Cardiac fibroblast (primary cell): ENCODE results near the gene BORCS5.

Source experiments
- DNase-seq, 2 donors: peaks; one replicate each; pipeline versions ENCODE4 v3.0.0 to v3.0.0-alpha.2; 2010; ENCODE audit warnings: low read depth in 2 of 2
- H3K4me3 ChIP-seq, 2 donors: replicated peaks in 1 of 2; 1 replicate in 1 of 2; 2 replicates in 1 of 2; pipeline ENCODE4 v1.5.1; 2011; ENCODE audit warnings: low read depth in 2 of 2, low read length in 2 of 2, mild to moderate bottlenecking in 2 of 2, moderate library complexity in 1 of 2
- CTCF ChIP-seq: IDR thresholded peaks from one replicate; pipeline ENCODE4 v1.5.1; 2011; ENCODE audit warnings: low read depth, mild to moderate bottlenecking, low read length, inconsistent platforms

Gene BORCS5

DNA sequence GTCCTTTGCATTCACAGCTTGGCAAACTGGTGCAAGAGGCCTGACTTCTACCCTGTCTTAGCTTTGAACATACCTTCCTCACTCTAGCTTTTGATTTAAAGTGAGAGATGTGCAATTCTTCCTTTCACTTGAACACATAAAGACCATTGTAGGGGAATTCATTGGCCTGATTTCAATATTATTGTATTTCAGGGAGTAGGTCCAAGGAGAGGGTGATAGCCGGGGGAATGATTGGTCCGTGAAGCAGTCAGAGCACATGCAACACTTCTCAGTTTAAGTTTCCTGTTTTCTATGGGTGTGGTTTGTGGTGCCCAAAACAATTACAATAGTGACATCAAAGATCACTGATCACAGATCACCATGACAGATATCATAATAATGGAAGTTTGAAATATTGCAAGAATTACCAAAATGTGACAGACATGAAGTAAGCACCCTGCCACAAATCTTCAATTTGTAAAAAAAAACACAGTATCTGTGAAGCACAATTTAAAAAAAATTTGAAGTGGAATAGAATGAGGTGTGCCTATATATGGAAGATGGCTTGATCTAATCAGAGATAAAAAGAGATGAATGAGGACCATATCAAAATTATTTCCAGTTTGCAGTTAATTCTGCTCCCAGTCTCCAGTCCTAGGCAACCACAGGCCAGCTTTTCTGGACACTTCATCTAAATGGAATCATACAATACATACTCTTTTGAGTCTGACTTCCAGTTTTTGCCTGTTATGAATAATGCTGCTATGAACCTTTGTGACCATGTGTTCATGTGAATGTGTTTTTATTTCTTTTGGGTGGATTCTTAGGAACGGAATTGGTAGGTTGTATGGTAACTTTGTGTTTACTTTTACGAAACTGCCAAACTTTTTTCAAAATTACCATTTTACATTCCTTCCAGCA, 23.2 kb downstream of the BORCS5 start:
- peak; percentile 32 to 40 for DNase-seq
- no peak for TF ChIP-seq CTCF
- H3K4me3 ChIP-seq: no peak overlapping the region

GRCh38 chr12:12380949-12381593, 24.2 kb downstream of the BORCS5 start:
- no peak for TF ChIP-seq CTCF
- H3K4me3 ChIP-seq: no peak overlapping the region
- DNase-seq: no peak

- DNase-seq: no peak
- H3K4me3 ChIP-seq: no peak overlapping the region
- no peak for TF ChIP-seq CTCF
Measured at GRCh38 chr12:12381982-12382381, 25.1 kb downstream of the BORCS5 start.

DNA sequence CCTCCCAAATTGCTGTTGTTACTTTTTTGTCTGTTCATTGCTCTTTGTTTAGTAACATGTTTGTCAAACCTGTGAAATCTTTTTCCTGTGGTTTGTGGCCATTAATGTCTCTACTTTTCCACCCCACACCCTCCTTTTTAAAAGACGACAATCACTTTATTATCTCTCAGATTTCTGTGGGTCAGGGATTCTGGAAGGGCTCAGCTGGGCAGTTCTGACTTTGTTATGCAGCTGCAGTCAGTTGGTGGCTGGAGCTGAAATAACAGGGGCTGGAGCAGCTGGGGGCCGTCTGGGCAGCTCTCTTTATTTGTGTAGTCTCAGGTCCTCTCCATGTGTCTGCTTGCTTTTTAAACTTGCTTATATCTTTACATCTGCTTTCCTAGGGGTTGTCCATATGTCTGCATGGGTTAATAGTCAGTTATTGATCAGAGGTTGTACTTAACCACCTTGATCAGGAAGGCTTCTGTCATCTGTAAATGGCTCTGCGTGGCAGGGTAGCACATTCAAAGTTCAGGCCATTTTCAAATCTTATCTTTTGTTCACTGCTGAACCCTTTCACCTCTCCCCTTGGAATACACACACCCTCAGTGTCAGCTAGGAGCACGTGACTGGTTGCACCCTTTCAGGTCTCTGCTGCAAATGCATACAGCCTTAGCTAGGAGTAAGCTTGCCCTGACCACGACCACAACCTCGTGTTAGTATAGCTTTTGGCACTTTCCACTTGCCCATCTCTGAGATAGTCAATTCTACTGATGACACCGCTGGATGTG, 27.9 kb downstream of the BORCS5 start:
- no peak for DNase-seq
- H3K4me3 ChIP-seq: no peak overlapping the region
- TF ChIP-seq CTCF: no peak

GRCh38 chr12:12387501-12387900, 30.6 kb downstream of the BORCS5 start:
- DNase-seq: peak; percentile 64 to 72
- H3K4me3 ChIP-seq: no peak overlapping the region
- TF ChIP-seq CTCF: no peak

DNA sequence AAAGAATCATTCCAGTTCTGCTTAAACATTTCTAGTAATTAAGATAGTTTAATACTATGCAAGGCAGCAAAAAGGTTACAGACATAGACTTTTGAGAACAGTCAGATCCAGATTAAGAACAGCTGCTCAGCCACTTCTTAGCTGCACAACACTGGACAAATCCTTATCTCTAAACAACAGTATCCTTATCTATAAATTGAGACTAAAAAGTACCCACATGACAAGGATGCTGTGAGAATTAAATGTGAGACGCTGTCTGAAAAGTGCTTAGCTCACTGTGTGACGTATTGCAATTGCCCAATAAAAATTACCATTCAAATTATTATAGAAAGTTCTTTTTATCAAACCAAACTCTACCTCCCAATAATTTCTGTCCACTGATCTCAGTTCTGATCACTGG, 35.5 kb downstream of the BORCS5 start:
- TF ChIP-seq CTCF: no peak
- peak in 1 of 2 donors; percentile 67 for DNase-seq
- H3K4me3 ChIP-seq: no peak overlapping the region
